GM21447 (cell line): ENCODE results near the gene CASZ1.

Source experiments
- ATAC-seq: cut with Tn5 transposase; IDR thresholded peaks from one replicate; pipeline ENCODE4 v1.9.1; 2021; ENCODE audit not compliant: unreplicated experiment

Gene CASZ1

GRCh38 chr1:10755970-10756521 is 40.4 kb downstream of the CASZ1 start:
- ATAC-seq: no peak

- no peak for ATAC-seq
Observed at GRCh38 chr1:10754568-10755329, 41.7 kb downstream of the CASZ1 start.

DNA sequence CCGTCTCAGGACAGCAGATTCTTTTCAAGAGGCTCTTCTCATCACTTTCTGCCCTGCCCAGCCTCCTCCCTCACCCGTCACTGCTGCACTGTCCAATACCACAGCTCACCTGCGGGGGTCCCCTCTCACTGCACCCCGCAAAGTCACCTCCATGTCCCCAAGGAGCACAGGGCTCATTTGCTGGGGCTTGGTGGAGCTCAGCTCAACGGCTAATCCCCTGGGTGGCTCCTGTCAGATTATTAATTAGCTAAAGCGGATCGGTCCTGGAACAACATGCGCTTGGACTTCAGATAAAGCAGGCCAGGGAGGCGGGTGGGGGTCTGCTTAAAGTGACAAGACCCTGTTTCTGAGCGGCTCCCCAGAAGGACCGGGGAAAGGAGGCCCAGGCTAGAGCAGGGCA is 43.1 kb downstream of the CASZ1 start:
- no peak for ATAC-seq

DNA sequence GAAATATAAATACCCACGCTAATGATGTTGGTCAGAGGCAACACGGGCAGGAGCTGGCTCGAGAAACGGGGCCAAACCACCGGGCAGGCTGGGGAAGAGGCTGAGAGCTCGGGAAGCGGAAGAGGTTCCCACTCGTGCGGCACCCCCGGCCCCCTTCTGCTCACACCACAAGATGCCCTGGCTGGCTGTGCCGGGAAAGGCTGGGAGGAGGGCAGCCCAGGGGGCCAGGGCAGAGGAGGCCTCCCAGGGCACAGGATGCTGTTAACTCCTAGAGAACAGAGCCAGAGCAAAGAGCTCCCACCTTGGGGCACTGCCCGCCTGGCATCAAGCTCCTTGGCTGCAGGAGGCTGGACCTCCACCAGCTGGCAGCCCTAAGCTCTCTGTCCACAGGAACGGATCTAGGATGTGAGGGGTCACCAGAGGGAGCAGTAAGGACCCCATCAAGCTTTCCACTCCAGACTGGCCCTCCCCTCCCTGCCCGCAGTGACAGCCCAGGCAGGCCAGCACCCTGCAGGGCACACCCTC is 44.8 kb downstream of the CASZ1 start:
- no peak for ATAC-seq

DNA sequence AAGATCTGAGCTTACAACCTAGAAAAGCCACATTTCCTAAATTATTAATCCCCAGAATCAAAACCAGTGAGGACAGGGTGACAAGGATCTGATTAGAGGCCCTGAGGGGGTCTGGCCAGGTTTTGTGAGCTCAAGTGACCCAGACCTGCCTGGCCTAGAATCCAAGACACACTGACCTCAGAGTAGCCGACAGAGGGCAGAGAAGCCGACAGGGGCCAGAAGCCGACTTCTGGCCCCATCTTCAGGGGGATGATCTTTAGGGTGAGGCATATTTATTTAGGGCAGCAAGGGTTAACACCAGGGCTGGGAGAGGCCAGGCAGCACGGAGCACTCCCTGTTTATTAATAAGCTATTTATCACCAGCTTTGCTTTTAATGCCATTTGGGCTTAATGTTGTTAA is 45.3 kb downstream of the CASZ1 start:
- no peak for ATAC-seq

- ATAC-seq: no peak
Observed at GRCh38 chr1:10745886-10746455, 50.5 kb downstream of the CASZ1 start.

DNA sequence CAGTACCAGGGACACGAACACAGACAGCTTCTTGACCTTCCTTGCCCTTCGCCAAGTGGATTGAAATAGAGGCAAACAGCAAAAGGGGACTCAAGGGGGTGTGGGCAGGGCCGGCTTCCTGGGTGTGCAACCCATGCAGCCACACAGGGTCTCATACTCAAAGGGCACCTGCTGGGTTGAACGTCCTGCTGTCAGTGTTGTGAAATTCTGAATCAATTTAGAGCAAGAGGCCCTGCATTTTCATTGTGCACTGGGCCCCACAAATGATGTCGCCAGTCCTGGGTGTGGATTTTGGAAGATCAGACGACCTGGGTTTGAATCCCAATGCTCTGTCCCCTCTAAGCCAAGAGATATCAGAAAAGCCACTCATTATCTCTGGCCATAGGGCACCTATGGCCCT is 51.1 kb downstream of the CASZ1 start:
- no peak for ATAC-seq

DNA sequence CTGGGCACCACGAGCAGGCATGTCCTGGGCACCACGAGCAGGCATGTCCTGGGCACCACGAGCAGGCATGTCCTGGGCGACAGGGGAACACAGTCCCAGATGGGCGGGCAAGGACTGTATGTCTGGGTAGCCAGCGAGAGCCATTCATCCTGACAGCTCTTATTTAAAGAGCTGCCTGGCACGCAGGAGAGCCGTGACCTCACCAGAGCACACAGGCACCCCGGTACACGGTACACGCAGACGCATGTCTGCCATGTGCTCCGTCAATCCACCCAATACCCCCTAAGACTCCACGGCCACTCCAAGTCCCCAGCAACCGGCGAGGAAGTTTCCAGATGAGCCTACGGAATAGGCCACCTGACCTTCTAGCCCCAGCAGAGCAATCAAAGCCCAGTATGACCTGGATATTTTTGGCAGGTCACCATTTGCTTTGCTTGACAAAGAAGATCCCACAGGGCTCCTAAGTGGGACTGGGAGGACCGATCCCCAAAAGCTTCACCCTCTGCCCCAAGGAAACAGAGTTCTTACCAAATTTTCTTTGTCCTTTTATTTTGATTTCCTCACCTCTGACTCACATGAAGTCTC is 51.7 kb downstream of the CASZ1 start:
- ATAC-seq: no peak

DNA sequence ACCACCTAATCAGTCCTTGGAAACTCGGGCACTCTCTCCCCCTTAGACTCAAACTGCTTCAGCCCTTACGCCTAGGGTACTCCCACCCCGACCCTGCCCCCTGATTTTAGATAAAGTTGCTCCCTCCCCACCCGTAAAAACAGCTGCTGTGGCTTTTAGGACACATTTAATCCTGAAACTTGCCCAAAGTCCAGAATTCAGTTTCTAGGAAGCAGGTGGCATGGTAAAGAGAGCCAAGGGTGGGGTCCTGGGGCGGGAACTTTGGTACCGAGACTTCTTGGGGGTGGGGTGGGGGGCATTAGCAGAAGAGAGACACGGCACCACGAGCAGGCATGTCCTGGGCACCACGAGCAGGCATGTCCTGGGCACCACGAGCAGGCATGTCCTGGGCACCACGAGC is 52.4 kb downstream of the CASZ1 start:
- no peak for ATAC-seq

GRCh38 chr1:10741696-10742095 is 54.8 kb downstream of the CASZ1 start:
- ATAC-seq: no peak

- no peak for ATAC-seq
Observed at GRCh38 chr1:10740123-10740522, 56.3 kb downstream of the CASZ1 start.

GRCh38 chr1:10739589-10739988 is 56.9 kb downstream of the CASZ1 start:
- no peak for ATAC-seq

- no peak for ATAC-seq
Observed at GRCh38 chr1:10738061-10739058, 58.1 kb downstream of the CASZ1 start.

GRCh38 chr1:10737651-10738050 is 58.8 kb downstream of the CASZ1 start:
- no peak for ATAC-seq

- ATAC-seq: no peak
Observed at GRCh38 chr1:10736634-10737586, 59.5 kb downstream of the CASZ1 start.

- ATAC-seq: no peak
Observed at GRCh38 chr1:10735563-10736305, 60.7 kb downstream of the CASZ1 start.

DNA sequence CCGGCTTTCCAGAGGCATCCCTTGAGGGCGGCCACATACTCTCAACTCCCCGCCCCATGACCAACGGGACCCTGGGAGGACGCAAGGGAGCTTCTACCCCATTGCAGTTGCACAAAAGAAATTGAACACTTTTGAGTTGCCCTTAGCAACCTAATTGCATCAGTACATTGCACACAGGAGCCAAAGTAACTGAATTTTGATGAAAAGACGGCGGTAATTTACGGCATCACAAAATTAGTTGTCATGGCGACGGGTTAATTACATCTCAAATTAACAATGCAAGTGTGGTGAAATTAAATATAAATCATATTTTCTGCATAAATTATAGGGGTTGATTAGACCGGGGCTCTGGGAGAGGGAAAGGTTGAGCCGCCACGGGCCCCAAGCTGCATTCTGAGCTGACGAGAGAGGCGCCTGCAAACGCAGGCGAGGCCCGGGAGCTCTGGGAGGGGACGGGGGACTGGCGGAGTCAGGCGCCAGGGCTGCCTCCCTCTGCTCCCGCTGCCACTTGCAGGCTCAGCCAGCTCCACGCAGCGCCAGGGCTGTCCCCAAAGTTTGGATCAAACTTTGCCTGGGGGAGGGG is 61.4 kb downstream of the CASZ1 start:
- ATAC-seq: no peak

- ATAC-seq: no peak
Observed at GRCh38 chr1:10734375-10734774, 62.1 kb downstream of the CASZ1 start.
